HCT116 (cell line): ENCODE measurements around the gene KIAA0232. TPM values are rescaled to one million over a fixed set of nuclear protein-coding genes. Genes with fewer than 3 reads are reported as not detected.

Experiments used
- ATAC-seq: fragments of 200-7000 bp; cut with Tn5 transposase; 2 replicates; pipeline ENCODE4 v1.9.1; 2020; ENCODE audit warnings: mild to moderate bottlenecking, moderate library complexity
- BruUV-seq: library from RNA; stranded (reverse); fragments of 400-500 nt; replicated peaks from 2 replicates; lab custom pipeline; 2021; lab: Mats Ljungman, UMichigan
- CTCF ChIA-PET: fragments of 300-600 bp; sonication (Branson Sonifier 250); formaldehyde crosslinking; loops from one replicate; lab custom pipeline; 2021; ENCODE audit warnings: antibody characterized with exemption; lab: Charles Lee
- POLR2A ChIA-PET: fragments of 300-600, 350-600 bp; sonication (Branson Sonifier 250); formaldehyde crosslinking; loops from one replicate; lab custom pipeline; 2021; ENCODE audit warnings: antibody characterized with exemption; lab: Charles Lee
- RAD21 ChIA-PET, 2 experiments: fragments of 300-600 bp; sonication (Branson Sonifier 250); formaldehyde crosslinking; loops; one replicate each; lab custom pipeline; 2023; ENCODE audit warnings: low total read pairs in 2 of 2; ENCODE audit not compliant: uncharacterized antibody in 2 of 2, unreplicated experiment in 2 of 2, low non-redundant PET in 1 of 2; lab: Charles Lee
- DNase-seq: peaks from one replicate; pipeline ENCODE4 v3.0.0-alpha.2; 2010; ENCODE audit warnings: low read depth, low spot score
- H2AFZ ChIP-seq: fragments of 200-600 bp; shearing (Covaris generic), sonication (generic); 2 replicates; pipeline ENCODE4 v1.6.1; 2017; ENCODE audit warnings: low read depth, mixed run types, mixed read lengths, antibody characterized with exemption, low read length; ENCODE audit not compliant: poor library complexity, severe bottlenecking
- H3K27ac ChIP-seq: 2 replicates; pipeline ENCODE4 v1.5.1; 2012; ENCODE audit warnings: low read depth, low read length
- H3K27me3 ChIP-seq: fragments of 200-600 bp; sonication (generic); 2 replicates; pipeline ENCODE4 v1.6.1; 2016; ENCODE audit warnings: mixed run types, low read length, mixed read lengths; ENCODE audit not compliant: insufficient read depth
- H3K36me3 ChIP-seq, 2 experiments: fragments of 200-500 bp in 1 of 2; fragments of 200-600 bp in 1 of 2; sonication (Bioruptor generic) in 1 of 2; sonication (generic) in 1 of 2; 2 replicates each; pipeline versions ENCODE4 v1.5.1 to v1.6.1; 2014 to 2016; ENCODE audit warnings: low read length in 2 of 2, inconsistent platforms in 1 of 2, mixed read lengths in 1 of 2, mixed run types in 1 of 2; ENCODE audit not compliant: insufficient read depth in 2 of 2, control insufficient read depth in 1 of 2
- H3K4me1 ChIP-seq, 2 experiments: fragments of 200-600 bp in 1 of 2; sonication (generic) in 1 of 2; 2 replicates each; pipeline versions ENCODE4 v1.5.1 to v1.6.1; 2012 to 2017; ENCODE audit warnings: low read length in 2 of 2, inconsistent platforms in 1 of 2, mild to moderate bottlenecking in 1 of 2, mixed read lengths in 1 of 2, mixed run types in 1 of 2, moderate library complexity in 1 of 2; ENCODE audit not compliant: insufficient read depth in 2 of 2, control insufficient read depth in 1 of 2
- H3K4me2 ChIP-seq: fragments of 200-600 bp; sonication (generic); 2 replicates; pipeline ENCODE4 v1.6.1; 2017; ENCODE audit warnings: mixed run types, low read length, mixed read lengths
- H3K4me3 ChIP-seq, 2 experiments: fragments of 200-600 bp in 1 of 2; sonication (generic) in 1 of 2; replicated peaks in 1 of 2; 2 replicates each; pipeline ENCODE4 v1.5.1; 2011 to 2016; ENCODE audit warnings: low read length in 2 of 2, control low read depth in 1 of 2, low read depth in 1 of 2, mild to moderate bottlenecking in 1 of 2, mixed read lengths in 1 of 2, mixed run types in 1 of 2
- H3K79me2 ChIP-seq: fragments of 200-600 bp; sonication (generic); 2 replicates; pipeline ENCODE4 v1.6.1; 2017; ENCODE audit warnings: mild to moderate bottlenecking, mixed run types, low read length, moderate library complexity, mixed read lengths; ENCODE audit not compliant: insufficient read depth
- H3K9ac ChIP-seq: fragments of 200-600 bp; sonication (generic); 2 replicates; pipeline ENCODE4 v1.6.1; 2016; ENCODE audit warnings: low read length, mixed read lengths
- H3K9me2 ChIP-seq: fragments of 200-600 bp; sonication (generic), shearing (Covaris generic); 2 replicates; pipeline ENCODE4 v1.6.1; 2017; ENCODE audit warnings: mixed run types, mild to moderate bottlenecking, moderate library complexity; ENCODE audit not compliant: insufficient read depth
- H3K9me3 ChIP-seq, 2 experiments: fragments of 200-500 bp in 1 of 2; fragments of 200-600 bp in 1 of 2; sonication (Bioruptor generic) in 1 of 2; sonication (generic) in 1 of 2; 2 replicates each; pipeline ENCODE4 v1.6.1; 2014 to 2017; ENCODE audit warnings: low read length in 2 of 2, mixed read lengths in 2 of 2, inconsistent platforms in 1 of 2, low read depth in 1 of 2, mild to moderate bottlenecking in 1 of 2, mixed run types in 1 of 2, moderate library complexity in 1 of 2; ENCODE audit not compliant: control insufficient read depth in 1 of 2, insufficient read depth in 1 of 2
- H4K20me1 ChIP-seq: fragments of 200-600 bp; sonication (generic), shearing (Covaris generic); 2 replicates; pipeline ENCODE4 v1.6.1; 2017; ENCODE audit warnings: mixed run types, mild to moderate bottlenecking, moderate library complexity; ENCODE audit not compliant: insufficient read depth
- JUND ChIP-seq: IDR thresholded peaks from 2 replicates; pipeline ENCODE4 v1.6.1; 2012
- SIN3A ChIP-seq: IDR thresholded peaks from 2 replicates; pipeline ENCODE4 v1.6.1; 2012; ENCODE audit warnings: low read depth
- intact Hi-C: fragments of 100-400 bp; cut with micrococcal nuclease; formaldehyde crosslinking; loops from 2 replicates; pipeline ENCODE4 v1.10.0; 2022
- total RNA-seq: library from RNA; stranded (reverse); gene quantifications from one replicate; pipeline ENCODE4 v1.2.1, GENCODE V29; 2021; ENCODE audit not compliant: unreplicated experiment
- TF ChIP-seq, protein P1 (sequence below): IDR thresholded peaks from 2 replicates; pipeline ENCODE4 v1.6.1; 2012; ENCODE audit warnings: low read depth
- TF ChIP-seq, protein P2 (sequence below): IDR thresholded peaks from 2 replicates; pipeline ENCODE4 v1.6.1; 2011; ENCODE audit warnings: mild to moderate bottlenecking, low read length, moderate library complexity; ENCODE audit not compliant: insufficient replicate concordance; ENCODE audit errors: extremely low read depth
- TF ChIP-seq, protein P3 (sequence below): IDR thresholded peaks from 2 replicates; pipeline ENCODE4 v1.6.1; 2012

KIAA0232 gene
- total RNA-seq, 1 experiment from 2014 or later = 18.1 TPM

DNA sequence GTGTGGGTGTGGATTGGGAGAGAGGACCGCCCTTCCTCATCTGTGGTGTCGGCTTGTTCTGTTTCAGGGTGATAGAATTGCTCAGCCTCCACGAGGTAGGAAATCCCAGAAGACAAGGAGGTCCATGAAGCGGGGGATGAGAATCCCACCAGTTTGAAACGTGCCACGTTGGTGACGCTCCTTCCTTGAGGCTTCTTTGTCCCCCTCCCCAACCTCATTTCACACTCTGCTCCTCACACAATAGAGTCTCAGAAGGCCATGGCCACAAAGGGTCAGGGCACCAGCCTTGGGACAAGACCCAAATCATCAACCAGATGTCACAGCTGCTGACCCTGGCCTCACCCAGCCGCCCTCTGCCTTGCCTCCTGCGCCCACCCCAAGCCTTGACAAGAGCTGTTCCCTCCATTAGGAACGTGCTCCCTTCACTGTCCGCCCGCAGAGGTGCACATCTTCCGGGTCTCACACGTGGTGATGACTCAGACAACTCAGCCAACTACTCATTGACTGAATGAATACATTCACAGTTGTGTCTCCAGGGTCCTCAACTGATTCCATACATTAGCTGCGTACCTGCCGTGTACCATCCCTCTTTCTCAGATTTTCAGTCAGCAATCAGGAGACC, 48.3 kb upstream of the KIAA0232 start:
- Histone ChIP-seq H3K9me3 (peaks cover 0 to under 1% of the 10 kb centered on the region in 2 experiments; a peak in 1 of 4 replicates), H3K27me3 (no peaks in the 10 kb centered on the region), H3K4me1 (peaks cover 12 to 32% of the 10 kb centered on the region in 2 experiments), H3K9ac (no peak overlapping the region), H3K4me3 (no peak overlapping the region), H4K20me1 (no peaks in the 10 kb centered on the region), H3K9me2 (no peaks in the 10 kb centered on the region), H3K27ac (no peak overlapping the region), H3K4me2 (no peak overlapping the region), H3K36me3 (no peaks in the 10 kb centered on the region), H2AFZ (no peak overlapping the region), H3K79me2 (no peaks in the 10 kb centered on the region)
- no peak for DNase-seq
- BruUV-seq = no TSS peak
- ChIA-PET CTCF (no interaction called here), RAD21 (no interaction called here), POLR2A (no interaction called here)
- no peak for ATAC-seq
- no peak for TF ChIP-seq JUND
- no peak for TF ChIP-seq SIN3A
- TF ChIP-seq, protein P1, sequence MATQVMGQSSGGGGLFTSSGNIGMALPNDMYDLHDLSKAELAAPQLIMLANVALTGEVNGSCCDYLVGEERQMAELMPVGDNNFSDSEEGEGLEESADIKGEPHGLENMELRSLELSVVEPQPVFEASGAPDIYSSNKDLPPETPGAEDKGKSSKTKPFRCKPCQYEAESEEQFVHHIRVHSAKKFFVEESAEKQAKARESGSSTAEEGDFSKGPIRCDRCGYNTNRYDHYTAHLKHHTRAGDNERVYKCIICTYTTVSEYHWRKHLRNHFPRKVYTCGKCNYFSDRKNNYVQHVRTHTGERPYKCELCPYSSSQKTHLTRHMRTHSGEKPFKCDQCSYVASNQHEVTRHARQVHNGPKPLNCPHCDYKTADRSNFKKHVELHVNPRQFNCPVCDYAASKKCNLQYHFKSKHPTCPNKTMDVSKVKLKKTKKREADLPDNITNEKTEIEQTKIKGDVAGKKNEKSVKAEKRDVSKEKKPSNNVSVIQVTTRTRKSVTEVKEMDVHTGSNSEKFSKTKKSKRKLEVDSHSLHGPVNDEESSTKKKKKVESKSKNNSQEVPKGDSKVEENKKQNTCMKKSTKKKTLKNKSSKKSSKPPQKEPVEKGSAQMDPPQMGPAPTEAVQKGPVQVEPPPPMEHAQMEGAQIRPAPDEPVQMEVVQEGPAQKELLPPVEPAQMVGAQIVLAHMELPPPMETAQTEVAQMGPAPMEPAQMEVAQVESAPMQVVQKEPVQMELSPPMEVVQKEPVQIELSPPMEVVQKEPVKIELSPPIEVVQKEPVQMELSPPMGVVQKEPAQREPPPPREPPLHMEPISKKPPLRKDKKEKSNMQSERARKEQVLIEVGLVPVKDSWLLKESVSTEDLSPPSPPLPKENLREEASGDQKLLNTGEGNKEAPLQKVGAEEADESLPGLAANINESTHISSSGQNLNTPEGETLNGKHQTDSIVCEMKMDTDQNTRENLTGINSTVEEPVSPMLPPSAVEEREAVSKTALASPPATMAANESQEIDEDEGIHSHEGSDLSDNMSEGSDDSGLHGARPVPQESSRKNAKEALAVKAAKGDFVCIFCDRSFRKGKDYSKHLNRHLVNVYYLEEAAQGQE = no peak
- TF ChIP-seq, protein P2, sequence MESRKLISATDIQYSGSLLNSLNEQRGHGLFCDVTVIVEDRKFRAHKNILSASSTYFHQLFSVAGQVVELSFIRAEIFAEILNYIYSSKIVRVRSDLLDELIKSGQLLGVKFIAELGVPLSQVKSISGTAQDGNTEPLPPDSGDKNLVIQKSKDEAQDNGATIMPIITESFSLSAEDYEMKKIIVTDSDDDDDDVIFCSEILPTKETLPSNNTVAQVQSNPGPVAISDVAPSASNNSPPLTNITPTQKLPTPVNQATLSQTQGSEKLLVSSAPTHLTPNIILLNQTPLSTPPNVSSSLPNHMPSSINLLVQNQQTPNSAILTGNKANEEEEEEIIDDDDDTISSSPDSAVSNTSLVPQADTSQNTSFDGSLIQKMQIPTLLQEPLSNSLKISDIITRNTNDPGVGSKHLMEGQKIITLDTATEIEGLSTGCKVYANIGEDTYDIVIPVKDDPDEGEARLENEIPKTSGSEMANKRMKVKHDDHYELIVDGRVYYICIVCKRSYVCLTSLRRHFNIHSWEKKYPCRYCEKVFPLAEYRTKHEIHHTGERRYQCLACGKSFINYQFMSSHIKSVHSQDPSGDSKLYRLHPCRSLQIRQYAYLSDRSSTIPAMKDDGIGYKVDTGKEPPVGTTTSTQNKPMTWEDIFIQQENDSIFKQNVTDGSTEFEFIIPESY = no peak
- TF ChIP-seq, protein P3, sequence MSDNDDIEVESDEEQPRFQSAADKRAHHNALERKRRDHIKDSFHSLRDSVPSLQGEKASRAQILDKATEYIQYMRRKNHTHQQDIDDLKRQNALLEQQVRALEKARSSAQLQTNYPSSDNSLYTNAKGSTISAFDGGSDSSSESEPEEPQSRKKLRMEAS = no peak
- intact Hi-C loops = no loop called here
